Measurements from ENCODE around the gene METTL25B. TPM values are rescaled to one million over a fixed set of nuclear protein-coding genes. Genes with fewer than 3 reads are reported as not detected.
A peak's percentile ranks its signal among the peaks of the same experiment; 100 is the strongest.

The METTL25B gene
- total and polyA plus RNA-seq, 2 of the 13 experiments (the other 11 are each of a cell fraction or from before 2014, with no cell fraction given), result 11.9 to 24.0 TPM

DNA sequence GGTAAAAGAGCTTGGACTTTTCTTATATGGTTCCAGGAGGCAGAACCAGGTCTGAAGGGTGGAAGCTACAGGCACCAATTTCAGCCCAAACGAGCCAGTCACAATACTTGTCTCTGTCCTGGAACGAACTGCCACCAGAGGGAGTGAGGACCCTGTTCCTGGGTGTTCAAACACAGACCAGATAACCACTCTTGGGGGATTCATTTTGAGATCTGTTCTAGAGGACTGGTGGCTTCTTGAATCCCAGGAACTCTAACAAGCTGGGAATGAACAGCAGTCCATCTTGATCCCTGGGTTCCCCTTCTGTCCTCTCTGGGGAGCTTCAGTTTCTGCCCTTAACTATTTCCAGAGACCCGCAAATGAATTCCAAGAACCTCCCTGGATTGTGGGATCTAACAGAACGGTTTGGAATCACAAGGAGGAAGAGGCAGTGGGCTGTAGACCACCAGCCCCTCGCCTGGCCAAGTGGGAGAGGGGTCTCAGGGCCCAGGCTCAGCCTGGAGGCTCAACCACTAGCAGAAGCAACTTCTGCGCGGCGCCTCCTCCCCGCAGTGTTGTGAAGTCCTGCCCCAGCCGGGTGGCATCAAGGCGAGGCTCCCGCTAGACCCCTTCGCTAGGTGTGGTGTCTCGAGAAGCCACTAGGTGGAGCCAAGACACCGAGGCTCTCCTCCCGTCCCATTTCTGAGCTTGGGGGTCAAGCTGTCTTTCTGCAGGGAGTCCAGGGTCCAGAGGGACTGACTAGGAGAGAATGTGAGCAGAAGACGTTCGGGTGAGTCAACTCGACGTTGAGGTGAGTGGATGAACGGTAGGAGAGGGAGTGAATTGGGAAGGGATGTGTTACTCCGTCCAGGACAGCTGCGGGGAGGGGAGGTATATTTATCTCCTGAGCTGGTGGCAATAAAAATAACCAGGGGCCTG is 39.0 kb upstream of the METTL25B start (continued):
- TF ChIP-seq, protein P1, sequence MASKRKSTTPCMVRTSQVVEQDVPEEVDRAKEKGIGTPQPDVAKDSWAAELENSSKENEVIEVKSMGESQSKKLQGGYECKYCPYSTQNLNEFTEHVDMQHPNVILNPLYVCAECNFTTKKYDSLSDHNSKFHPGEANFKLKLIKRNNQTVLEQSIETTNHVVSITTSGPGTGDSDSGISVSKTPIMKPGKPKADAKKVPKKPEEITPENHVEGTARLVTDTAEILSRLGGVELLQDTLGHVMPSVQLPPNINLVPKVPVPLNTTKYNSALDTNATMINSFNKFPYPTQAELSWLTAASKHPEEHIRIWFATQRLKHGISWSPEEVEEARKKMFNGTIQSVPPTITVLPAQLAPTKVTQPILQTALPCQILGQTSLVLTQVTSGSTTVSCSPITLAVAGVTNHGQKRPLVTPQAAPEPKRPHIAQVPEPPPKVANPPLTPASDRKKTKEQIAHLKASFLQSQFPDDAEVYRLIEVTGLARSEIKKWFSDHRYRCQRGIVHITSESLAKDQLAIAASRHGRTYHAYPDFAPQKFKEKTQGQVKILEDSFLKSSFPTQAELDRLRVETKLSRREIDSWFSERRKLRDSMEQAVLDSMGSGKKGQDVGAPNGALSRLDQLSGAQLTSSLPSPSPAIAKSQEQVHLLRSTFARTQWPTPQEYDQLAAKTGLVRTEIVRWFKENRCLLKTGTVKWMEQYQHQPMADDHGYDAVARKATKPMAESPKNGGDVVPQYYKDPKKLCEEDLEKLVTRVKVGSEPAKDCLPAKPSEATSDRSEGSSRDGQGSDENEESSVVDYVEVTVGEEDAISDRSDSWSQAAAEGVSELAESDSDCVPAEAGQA (IDR thresholded peaks at IDR 0.05; ENCODE audit: low read depth), result no peak
- TF ChIP-seq, protein P1 (CRISPR knock-in tag; IDR thresholded peaks at IDR 0.05; ENCODE audit: borderline replicate concordance), result no peak
- TF ChIP-seq ARID2 (CRISPR knock-in tag; IDR thresholded peaks at IDR 0.05; ENCODE audit: borderline replicate concordance) (no peak), JARID2 (CRISPR knock-in tag; IDR thresholded peaks at IDR 0.05; ENCODE audit: insufficient replicate concordance) (peak; percentile 86), HDAC2 (CRISPR knock-in tag; IDR thresholded peaks at IDR 0.05) (0 out of 2 replicates have a peak, but pooled peaks have one; percentile 55), ZBTB3 (CRISPR knock-in tag; IDR thresholded peaks at IDR 0.05; ENCODE audit: borderline replicate concordance, low read depth) (no peak), ARNT2 (CRISPR knock-in tag; IDR thresholded peaks at IDR 0.05; ENCODE audit: low read depth) (0 out of 2 replicates have a peak, but pooled peaks have one; percentile 15), FOXO1 (CRISPR knock-in tag; IDR thresholded peaks at IDR 0.05) (0 out of 2 replicates have a peak, but pooled peaks have one; percentile 31), HNRNPH1 (optimal IDR thresholded peaks at IDR 0.05; ENCODE audit: low read depth, low read length) (no peak), FOXK1 (CRISPR knock-in tag; IDR thresholded peaks at IDR 0.05; ENCODE audit: borderline replicate concordance, low read depth) (peak; percentile 14; the same call in 1 of the 2 replicates), POLR2G (IDR thresholded peaks at IDR 0.05; ENCODE audit: low read depth, low read length) (no peak), NFE2L2 (IDR thresholded peaks at IDR 0.05; ENCODE audit: low read length) (no peak), ZNF598 (CRISPR knock-in tag; IDR thresholded peaks at IDR 0.05; ENCODE audit: borderline replicate concordance) (no peak), NONO (IDR thresholded peaks at IDR 0.05) (no peak), NONO (CRISPR knock-in tag; conservative IDR thresholded peaks at IDR 0.05) (peak; percentile 23; the same call in 1 of the 2 replicates), CREB1 (IDR thresholded peaks at IDR 0.05) (no peak), CREB1 (CRISPR knock-in tag; IDR thresholded peaks at IDR 0.05) (no peak)
- TF ChIP-seq, protein P2, sequence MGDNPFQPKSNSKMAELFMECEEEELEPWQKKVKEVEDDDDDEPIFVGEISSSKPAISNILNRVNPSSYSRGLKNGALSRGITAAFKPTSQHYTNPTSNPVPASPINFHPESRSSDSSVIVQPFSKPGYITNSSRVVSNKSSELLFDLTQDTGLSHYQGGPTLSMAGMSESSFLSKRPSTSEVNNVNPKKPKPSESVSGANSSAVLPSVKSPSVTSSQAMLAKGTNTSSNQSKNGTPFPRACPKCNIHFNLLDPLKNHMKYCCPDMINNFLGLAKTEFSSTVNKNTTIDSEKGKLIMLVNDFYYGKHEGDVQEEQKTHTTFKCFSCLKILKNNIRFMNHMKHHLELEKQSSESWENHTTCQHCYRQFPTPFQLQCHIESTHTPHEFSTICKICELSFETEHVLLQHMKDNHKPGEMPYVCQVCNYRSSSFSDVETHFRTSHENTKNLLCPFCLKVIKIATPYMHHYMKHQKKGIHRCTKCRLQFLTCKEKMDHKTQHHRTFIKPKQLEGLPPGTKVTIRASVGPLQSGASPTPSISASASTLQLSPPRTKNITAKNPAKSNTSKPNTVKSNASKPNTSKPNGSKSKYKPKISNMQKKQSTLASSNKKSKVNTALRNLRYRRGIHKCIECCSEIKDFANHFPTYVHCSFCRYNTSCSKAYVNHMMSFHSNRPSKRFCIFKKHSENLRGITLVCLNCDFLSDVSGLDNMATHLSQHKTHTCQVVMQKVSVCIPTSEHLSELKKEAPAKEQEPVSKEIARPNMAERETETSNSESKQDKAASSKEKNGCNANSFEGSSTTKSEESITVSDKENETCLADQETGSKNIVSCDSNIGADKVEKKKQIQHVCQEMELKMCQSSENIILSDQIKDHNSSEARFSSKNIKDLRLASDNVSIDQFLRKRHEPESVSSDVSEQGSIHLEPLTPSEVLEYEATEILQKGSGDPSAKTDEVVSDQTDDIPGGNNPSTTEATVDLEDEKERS (CRISPR knock-in tag; IDR thresholded peaks at IDR 0.05), result 0 out of 2 replicates have a peak, but pooled peaks have one; percentile 42

Data from HepG2 (cell line).